SU-DHL-6 (cell line): ENCODE results near the gene RND1.

Experiments
- H2AFZ ChIP-seq: fragments of 200-600 bp; sonication (generic); 2 replicates; pipeline ENCODE4 v1.6.1; 2014; ENCODE audit warnings: low read depth, mild to moderate bottlenecking, moderate library complexity, mixed read lengths, antibody characterized with exemption, low read length; ENCODE audit not compliant: severe bottlenecking
- H3F3A ChIP-seq: fragments of 200-600 bp; shearing (Covaris generic); 2 replicates; pipeline ENCODE4 v1.6.0; 2016; ENCODE audit warnings: antibody characterized with exemption, mild to moderate bottlenecking; ENCODE audit not compliant: insufficient read depth
- H3K27ac ChIP-seq: fragments of 200-600 bp; sonication (generic); 2 replicates; pipeline ENCODE4 v1.5.1; 2016; ENCODE audit warnings: low read depth, mild to moderate bottlenecking, low read length, moderate library complexity, mixed read lengths
- H3K27me3 ChIP-seq: fragments of 200-600 bp; sonication (generic), shearing (Covaris generic); 2 replicates; pipeline ENCODE4 v1.6.0; 2014; ENCODE audit warnings: mild to moderate bottlenecking, low read length
- H3K36me3 ChIP-seq: fragments of 200-600 bp; sonication (generic); 2 replicates; pipeline ENCODE4 v1.6.1; 2014; ENCODE audit warnings: mild to moderate bottlenecking, low read length, mixed read lengths
- H3K4me2 ChIP-seq: fragments of 300-600, 200-600 bp; shearing (Covaris generic), sonication (generic); 2 replicates; pipeline ENCODE4 v1.6.0; 2014; ENCODE audit warnings: low read length, low read depth, mild to moderate bottlenecking; ENCODE audit not compliant: poor library complexity, severe bottlenecking
- H3K4me3 ChIP-seq: fragments of 200-600 bp; sonication (generic); 2 replicates; pipeline ENCODE4 v1.5.1; 2014; ENCODE audit warnings: antibody characterized with exemption, low read length, mild to moderate bottlenecking, mixed read lengths; ENCODE audit not compliant: insufficient read depth, poor library complexity, severe bottlenecking
- H3K79me2 ChIP-seq: fragments of 200-600 bp; sonication (generic); 2 replicates; pipeline ENCODE4 v1.6.1; 2014; ENCODE audit warnings: mild to moderate bottlenecking, low read length, moderate library complexity; ENCODE audit not compliant: insufficient read depth
- H3K9ac ChIP-seq: fragments of 200-600 bp; sonication (generic); 2 replicates; pipeline ENCODE4 v1.7.0; 2014; ENCODE audit warnings: mild to moderate bottlenecking, low read length
- H3K9me2 ChIP-seq: fragments of 200-600 bp; sonication (generic); replicated peaks from 2 replicates; pipeline ENCODE4 v1.6.1; 2014; ENCODE audit warnings: low read length; ENCODE audit not compliant: insufficient read depth
- H3K9me3 ChIP-seq: fragments of 200-600 bp; sonication (generic); 2 replicates; pipeline ENCODE4 v1.6.1; 2014; ENCODE audit warnings: low read length, mixed read lengths; ENCODE audit not compliant: insufficient read depth
- H4K20me1 ChIP-seq: fragments of 200-600 bp; sonication (generic); 2 replicates; pipeline ENCODE4 v1.6.1; 2014; ENCODE audit warnings: low read depth, mild to moderate bottlenecking, antibody characterized with exemption, low read length, moderate library complexity, mixed read lengths
- EZH2phosphoT487 ChIP-seq: fragments of 200-600 bp; sonication (generic), shearing (Covaris generic); conservative IDR thresholded peaks from 2 replicates; pipeline ENCODE4 v1.6.1; 2018; ENCODE audit warnings: mild to moderate bottlenecking, antibody characterized with exemption, low read length, moderate library complexity, mixed read lengths
- TF ChIP-seq, protein P1 (sequence below): fragments of 200-600 bp; sonication (generic); IDR thresholded peaks from one replicate; pipeline ENCODE4 v1.5.1; 2017; ENCODE audit warnings: antibody characterized with exemption, mild to moderate bottlenecking, low read length, moderate library complexity; ENCODE audit not compliant: insufficient read depth, poor library complexity, severe bottlenecking

RND1 gene

DNA sequence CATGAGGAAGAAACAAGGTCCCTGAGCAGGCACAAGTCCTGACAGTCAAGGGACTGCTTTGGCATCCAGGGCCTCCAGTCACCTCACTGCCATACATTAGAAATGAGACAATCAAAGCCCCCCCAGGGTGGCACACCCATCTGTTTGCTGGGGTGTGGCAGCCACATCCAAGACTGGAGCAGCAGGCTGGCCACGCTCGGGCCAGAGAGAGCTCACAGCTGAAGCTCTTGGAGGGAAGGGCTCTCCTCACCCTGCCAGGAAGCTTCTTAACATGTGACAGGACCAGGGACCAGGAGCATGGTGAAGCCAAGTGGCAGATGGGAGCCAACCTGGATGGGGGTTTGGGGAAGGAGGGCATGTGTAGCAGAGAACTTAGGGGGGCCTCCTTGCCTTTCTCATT lies 37.4 kb downstream of the RND1 start:
- no peaks in the 10 kb centered on the region for H3K9me2 ChIP-seq
- no peaks in the 10 kb centered on the region for H3K27me3 ChIP-seq
- H2AFZ ChIP-seq = no peak overlapping the region
- H3K4me2 ChIP-seq = no peak overlapping the region
- H3F3A ChIP-seq = no peaks in the 10 kb centered on the region
- no peak overlapping the region for H3K27ac ChIP-seq
- no peak overlapping the region for H3K4me3 ChIP-seq
- TF ChIP-seq, protein P1, sequence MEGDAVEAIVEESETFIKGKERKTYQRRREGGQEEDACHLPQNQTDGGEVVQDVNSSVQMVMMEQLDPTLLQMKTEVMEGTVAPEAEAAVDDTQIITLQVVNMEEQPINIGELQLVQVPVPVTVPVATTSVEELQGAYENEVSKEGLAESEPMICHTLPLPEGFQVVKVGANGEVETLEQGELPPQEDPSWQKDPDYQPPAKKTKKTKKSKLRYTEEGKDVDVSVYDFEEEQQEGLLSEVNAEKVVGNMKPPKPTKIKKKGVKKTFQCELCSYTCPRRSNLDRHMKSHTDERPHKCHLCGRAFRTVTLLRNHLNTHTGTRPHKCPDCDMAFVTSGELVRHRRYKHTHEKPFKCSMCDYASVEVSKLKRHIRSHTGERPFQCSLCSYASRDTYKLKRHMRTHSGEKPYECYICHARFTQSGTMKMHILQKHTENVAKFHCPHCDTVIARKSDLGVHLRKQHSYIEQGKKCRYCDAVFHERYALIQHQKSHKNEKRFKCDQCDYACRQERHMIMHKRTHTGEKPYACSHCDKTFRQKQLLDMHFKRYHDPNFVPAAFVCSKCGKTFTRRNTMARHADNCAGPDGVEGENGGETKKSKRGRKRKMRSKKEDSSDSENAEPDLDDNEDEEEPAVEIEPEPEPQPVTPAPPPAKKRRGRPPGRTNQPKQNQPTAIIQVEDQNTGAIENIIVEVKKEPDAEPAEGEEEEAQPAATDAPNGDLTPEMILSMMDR = no peak
- TF ChIP-seq EZH2phosphoT487 = no peak
- H3K36me3 ChIP-seq = peaks cover 4% of the 10 kb centered on the region
- H3K9ac ChIP-seq = no peak overlapping the region
- H4K20me1 ChIP-seq = no peaks in the 10 kb centered on the region; the same call in 1 of the 2 replicates
- no peaks in the 10 kb centered on the region for H3K79me2 ChIP-seq
- H3K9me3 ChIP-seq = no peaks in the 10 kb centered on the region

DNA sequence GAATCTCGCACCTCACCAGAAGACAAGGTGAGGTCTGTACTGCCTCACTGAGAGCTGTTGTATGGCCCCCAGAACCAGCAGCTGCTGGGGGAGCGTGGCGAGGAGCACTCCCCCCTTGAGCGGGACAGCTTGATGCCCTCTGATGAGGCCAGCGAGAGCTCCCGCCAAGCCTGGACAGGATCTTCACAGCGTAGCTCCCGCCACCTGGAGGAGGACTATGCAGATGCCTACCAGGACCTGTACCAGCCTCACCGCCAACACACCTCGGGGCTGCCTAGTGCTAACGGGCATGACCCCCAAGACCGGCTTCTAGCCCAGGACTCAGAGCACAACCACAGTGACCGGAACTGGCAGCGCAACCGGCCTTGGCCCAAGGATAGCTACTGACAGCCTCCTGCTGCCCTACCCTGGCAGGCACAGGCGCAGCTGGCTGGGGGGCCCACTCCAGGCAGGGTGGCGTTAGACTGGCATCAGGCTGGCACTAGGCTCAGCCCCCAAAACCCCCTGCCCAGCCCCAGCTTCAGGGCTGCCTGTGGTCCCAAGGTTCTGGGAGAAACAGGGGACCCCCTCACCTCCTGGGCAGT lies 38.1 kb downstream of the RND1 start:
- H3K9me2 ChIP-seq = no peaks in the 10 kb centered on the region
- no peak overlapping the region for H3K4me2 ChIP-seq
- H3K79me2 ChIP-seq = no peaks in the 10 kb centered on the region
- no peak overlapping the region for H3K4me3 ChIP-seq
- no peaks in the 10 kb centered on the region for H3K9me3 ChIP-seq
- no peaks in the 10 kb centered on the region for H3F3A ChIP-seq
- TF ChIP-seq EZH2phosphoT487 = no peak
- TF ChIP-seq, protein P1 = no peak
- H2AFZ ChIP-seq = no peak overlapping the region
- no peak overlapping the region for H3K9ac ChIP-seq
- no peaks in the 10 kb centered on the region; the same call in 1 of the 2 replicates for H4K20me1 ChIP-seq
- no peak overlapping the region for H3K27ac ChIP-seq
- peaks cover 4% of the 10 kb centered on the region; the same call in 1 of the 2 replicates for H3K36me3 ChIP-seq
- no peaks in the 10 kb centered on the region for H3K27me3 ChIP-seq

DNA sequence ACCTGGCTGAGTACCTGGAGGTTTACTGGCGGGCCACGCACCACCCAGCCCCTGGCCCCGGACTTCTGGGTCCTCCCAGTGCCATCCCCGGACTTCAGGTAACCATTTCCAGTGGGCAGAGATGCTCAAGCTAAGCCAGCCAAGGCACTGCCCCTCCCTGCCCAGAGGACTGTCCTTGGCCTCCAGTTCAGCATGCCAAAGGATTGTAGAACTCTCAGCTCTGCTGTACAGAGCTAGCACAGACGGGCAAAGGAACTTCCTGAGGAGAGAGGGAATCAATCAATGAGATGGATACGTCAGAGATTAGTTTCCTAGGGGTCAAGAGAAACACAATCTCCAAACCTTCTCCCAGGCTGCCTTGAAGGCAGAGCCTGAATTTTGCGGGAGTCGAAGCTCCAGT lies 38.6 kb downstream of the RND1 start:
- no peak overlapping the region for H3K4me3 ChIP-seq
- H3K4me2 ChIP-seq = no peak overlapping the region
- H3K79me2 ChIP-seq = no peaks in the 10 kb centered on the region
- no peak overlapping the region for H3K9ac ChIP-seq
- H3K9me3 ChIP-seq = no peaks in the 10 kb centered on the region
- H3K27me3 ChIP-seq = no peaks in the 10 kb centered on the region
- no peaks in the 10 kb centered on the region; the same call in 1 of the 2 replicates for H4K20me1 ChIP-seq
- no peak overlapping the region for H2AFZ ChIP-seq
- no peak for TF ChIP-seq EZH2phosphoT487
- TF ChIP-seq, protein P1 = no peak
- no peaks in the 10 kb centered on the region for H3F3A ChIP-seq
- H3K27ac ChIP-seq = no peak overlapping the region
- no peaks in the 10 kb centered on the region; the same call in 1 of the 2 replicates for H3K36me3 ChIP-seq
- no peaks in the 10 kb centered on the region for H3K9me2 ChIP-seq
